ENCODE measurements around the gene UBE2J2. TPM values are rescaled to one million over a fixed set of nuclear protein-coding genes. Genes with fewer than 3 reads are reported as not detected.

The UBE2J2 gene
- total RNA-seq, 1 experiment from 2014 or later, result 62.1 TPM

- no TSS peak for BruUV-seq (replicated peaks)
- intact Hi-C loops (cut with micrococcal nuclease), result no loop called here
Observed at GRCh38 chr1:1220197-1220596, 53.5 kb downstream of the UBE2J2 start.

GRCh38 chr1:1219341-1219740 lies 54.3 kb downstream of the UBE2J2 start:
- CTCF ChIA-PET, result interaction anchor here (0.7 to 1.0 kb wide), 2 partner anchors 11 to 102 kb away, joined by 3 to 4 read pairs; no protein-coding TSS in a partner anchor
- no TSS peak for BruUV-seq (replicated peaks)
- H3K27me3 Mint-ChIP-seq (ENCODE audit: insufficient read depth, unreplicated experiment), result no peaks in the 10 kb centered on the region

More at GRCh38 chr1:1220197-1220596, 53.5 kb downstream of the UBE2J2 start:
- DNase-seq (ENCODE audit: unreplicated experiment), result no peak
- no peaks in the 10 kb centered on the region for H3K9me3 Mint-ChIP-seq (ENCODE audit: unreplicated experiment)
- no peak overlapping the region for H3K4me3 Mint-ChIP-seq (ENCODE audit: unreplicated experiment)
- H3K36me3 Mint-ChIP-seq (ENCODE audit: insufficient read depth, unreplicated experiment), result peaks cover 49% of the 10 kb centered on the region
- no peaks in the 10 kb centered on the region for H3K4me1 Mint-ChIP-seq (ENCODE audit: insufficient read depth, unreplicated experiment)
- H3K27me3 Mint-ChIP-seq (ENCODE audit: insufficient read depth, unreplicated experiment), result no peaks in the 10 kb centered on the region
- TF ChIP-seq, protein P1, sequence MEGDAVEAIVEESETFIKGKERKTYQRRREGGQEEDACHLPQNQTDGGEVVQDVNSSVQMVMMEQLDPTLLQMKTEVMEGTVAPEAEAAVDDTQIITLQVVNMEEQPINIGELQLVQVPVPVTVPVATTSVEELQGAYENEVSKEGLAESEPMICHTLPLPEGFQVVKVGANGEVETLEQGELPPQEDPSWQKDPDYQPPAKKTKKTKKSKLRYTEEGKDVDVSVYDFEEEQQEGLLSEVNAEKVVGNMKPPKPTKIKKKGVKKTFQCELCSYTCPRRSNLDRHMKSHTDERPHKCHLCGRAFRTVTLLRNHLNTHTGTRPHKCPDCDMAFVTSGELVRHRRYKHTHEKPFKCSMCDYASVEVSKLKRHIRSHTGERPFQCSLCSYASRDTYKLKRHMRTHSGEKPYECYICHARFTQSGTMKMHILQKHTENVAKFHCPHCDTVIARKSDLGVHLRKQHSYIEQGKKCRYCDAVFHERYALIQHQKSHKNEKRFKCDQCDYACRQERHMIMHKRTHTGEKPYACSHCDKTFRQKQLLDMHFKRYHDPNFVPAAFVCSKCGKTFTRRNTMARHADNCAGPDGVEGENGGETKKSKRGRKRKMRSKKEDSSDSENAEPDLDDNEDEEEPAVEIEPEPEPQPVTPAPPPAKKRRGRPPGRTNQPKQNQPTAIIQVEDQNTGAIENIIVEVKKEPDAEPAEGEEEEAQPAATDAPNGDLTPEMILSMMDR (IDR thresholded peaks at IDR 0.05; ENCODE audit: unreplicated experiment), result no peak
- ChIA-PET CTCF (no interaction called here), POLR2A (no interaction called here)
- peak overlapping the region; percentile 16 for H3K27ac Mint-ChIP-seq (ENCODE audit: low read depth, unreplicated experiment)

DNA sequence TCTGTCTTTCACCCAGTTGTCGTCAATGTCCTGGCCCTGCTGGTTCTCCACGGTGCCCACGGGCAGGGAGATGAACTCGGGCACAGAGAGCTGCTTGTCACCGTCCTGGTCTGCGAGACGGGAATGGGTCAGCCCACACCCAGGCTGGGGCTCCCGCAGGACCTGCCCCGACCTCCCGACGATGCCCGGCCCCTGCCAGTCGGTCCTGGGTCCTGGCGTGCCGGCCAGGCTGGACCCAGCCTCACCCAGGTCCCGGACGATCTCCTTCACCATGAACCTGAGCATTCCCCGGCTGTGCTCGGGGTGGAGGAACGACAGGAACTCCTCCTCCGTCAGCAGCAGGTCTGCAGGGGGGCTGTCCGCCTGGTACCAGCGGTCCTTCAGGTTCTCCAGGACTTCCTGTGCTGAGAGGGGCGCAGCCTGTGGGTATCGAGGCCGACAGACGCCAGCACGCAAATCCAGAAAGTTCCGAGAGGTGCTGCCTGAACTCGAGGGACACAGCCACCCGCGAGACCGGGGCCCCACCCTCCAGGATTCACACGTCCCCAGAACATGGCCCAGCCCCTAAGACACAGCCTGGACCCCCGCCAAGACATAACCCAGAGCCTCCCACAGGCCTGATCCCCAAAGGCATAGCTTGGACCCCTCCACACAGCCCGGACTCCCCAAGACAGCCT lies 55.0 kb downstream of the UBE2J2 start:
- Mint-ChIP-seq H3K4me3 (ENCODE audit: unreplicated experiment) (no peak overlapping the region), H3K4me1 (ENCODE audit: insufficient read depth, unreplicated experiment) (no peaks in the 10 kb centered on the region), H3K9me3 (ENCODE audit: unreplicated experiment) (no peaks in the 10 kb centered on the region), H3K36me3 (ENCODE audit: insufficient read depth, unreplicated experiment) (peaks cover 34% of the 10 kb centered on the region), H3K27ac (ENCODE audit: low read depth, unreplicated experiment) (peak overlapping the region; percentile 42), H3K27me3 (ENCODE audit: insufficient read depth, unreplicated experiment) (no peaks in the 10 kb centered on the region)
- ChIA-PET POLR2A (interaction anchor here (1.0 kb wide), 1 partner anchor 55 kb away, joined by 4 read pairs; the partner anchor contains the start of gene UBE2J2), CTCF (interaction anchor here (1.0 kb wide), 1 partner anchor 101 kb away, joined by 4 read pairs; no protein-coding TSS in a partner anchor)
- TF ChIP-seq, protein P1 (IDR thresholded peaks at IDR 0.05; ENCODE audit: unreplicated experiment), result no peak
- DNase-seq (ENCODE audit: unreplicated experiment), result no peak
- intact Hi-C loops (cut with micrococcal nuclease), result no loop called here
- no TSS peak for BruUV-seq (replicated peaks)

More at GRCh38 chr1:1219341-1219740, 54.3 kb downstream of the UBE2J2 start:
- Mint-ChIP-seq H3K27ac (ENCODE audit: low read depth, unreplicated experiment) (no peak overlapping the region), H3K9me3 (ENCODE audit: unreplicated experiment) (no peaks in the 10 kb centered on the region), H3K36me3 (ENCODE audit: insufficient read depth, unreplicated experiment) (peaks cover 41% of the 10 kb centered on the region), H3K4me3 (ENCODE audit: unreplicated experiment) (no peak overlapping the region), H3K4me1 (ENCODE audit: insufficient read depth, unreplicated experiment) (no peaks in the 10 kb centered on the region)
- intact Hi-C loops (cut with micrococcal nuclease), result no loop called here
- no peak for DNase-seq (ENCODE audit: unreplicated experiment)
- POLR2A ChIA-PET, result no interaction called here
- TF ChIP-seq, protein P1 (IDR thresholded peaks at IDR 0.05; ENCODE audit: unreplicated experiment), result no peak

DNA sequence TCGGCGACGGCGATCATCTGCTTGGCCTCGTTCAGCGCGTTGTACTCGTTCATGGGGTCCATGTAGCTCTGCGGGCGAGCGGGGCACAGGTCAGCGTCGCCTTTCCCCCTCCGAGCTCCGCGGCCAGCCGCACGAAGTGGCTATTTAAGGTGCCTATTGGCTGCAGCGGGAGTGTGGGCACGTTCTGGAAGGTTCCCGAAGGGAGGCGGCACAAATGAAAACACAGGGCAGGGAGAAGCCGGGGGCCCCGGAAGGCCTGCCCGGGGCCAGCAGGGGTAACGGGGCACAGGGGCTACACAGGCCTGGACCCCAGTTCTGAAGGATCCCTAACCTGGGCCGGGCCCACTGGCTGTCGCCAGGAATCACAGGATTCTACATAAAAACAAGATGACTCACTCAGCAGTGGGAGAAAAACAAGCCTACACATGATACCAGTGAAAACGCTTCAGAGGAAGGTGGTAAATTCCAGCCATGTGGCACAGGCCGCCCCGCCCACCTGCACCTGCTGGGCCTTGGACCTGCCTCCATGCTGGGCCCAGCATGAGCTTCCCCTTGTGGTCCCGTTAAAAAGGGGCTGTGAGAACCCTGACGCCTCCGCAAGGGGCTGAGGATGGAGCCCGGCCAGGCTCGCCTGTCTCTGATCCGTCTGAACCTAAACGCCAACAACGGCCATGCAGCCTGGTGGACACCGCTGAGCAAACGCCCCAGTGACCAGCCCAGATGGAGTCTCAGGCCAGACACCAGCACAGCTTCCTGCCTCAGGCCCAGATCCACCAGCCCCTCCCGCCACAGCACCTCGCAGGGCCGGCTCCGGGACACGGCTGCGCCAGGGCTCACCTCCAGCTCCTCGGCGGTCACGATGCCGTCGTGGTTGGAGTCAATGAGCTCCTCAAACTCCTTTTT lies 55.8 kb downstream of the UBE2J2 start:
- no TSS peak for BruUV-seq (replicated peaks)
- peak; percentile 73 for DNase-seq (ENCODE audit: unreplicated experiment)
- TF ChIP-seq, protein P1 (IDR thresholded peaks at IDR 0.05; ENCODE audit: unreplicated experiment), result no peak
- ChIA-PET CTCF (no interaction called here), POLR2A (interaction anchor here (1.0 kb wide), 2 partner anchors 7 to 56 kb away, joined by 4 to 5 read pairs; partner anchors contain the start of gene UBE2J2)
- Mint-ChIP-seq H3K27ac (ENCODE audit: low read depth, unreplicated experiment) (peak overlapping the region; percentile 42), H3K36me3 (ENCODE audit: insufficient read depth, unreplicated experiment) (peaks cover 27% of the 10 kb centered on the region), H3K4me3 (ENCODE audit: unreplicated experiment) (no peak overlapping the region), H3K9me3 (ENCODE audit: unreplicated experiment) (no peaks in the 10 kb centered on the region), H3K27me3 (ENCODE audit: insufficient read depth, unreplicated experiment) (no peaks in the 10 kb centered on the region), H3K4me1 (ENCODE audit: insufficient read depth, unreplicated experiment) (no peaks in the 10 kb centered on the region)
- intact Hi-C loops (cut with micrococcal nuclease), result no loop called here

Data from MCF 10A (cell line).